WTC11 (cell line): ENCODE measurements around the gene TUBGCP3. TPM values are rescaled to one million over a fixed set of nuclear protein-coding genes. Genes with fewer than 3 reads are reported as not detected.

Experiments
- ATAC-seq: fragments of 200-7000 bp; cut with Tn5 transposase; 2 replicates; pipeline ENCODE4 v1.10.0; 2021; ENCODE audit warnings: mild to moderate bottlenecking, moderate library complexity
- CTCF ChIA-PET: fragments of 300-600 bp; sonication (Branson Sonifier 250); formaldehyde crosslinking; loops from one replicate; lab custom pipeline; 2021; ENCODE audit warnings: antibody characterized with exemption; lab: Charles Lee
- POLR2A ChIA-PET: fragments of 350-600 bp; sonication (Branson Sonifier 250); formaldehyde crosslinking; loops from one replicate; lab custom pipeline; 2021; ENCODE audit warnings: antibody characterized with exemption; lab: Charles Lee
- DNase-seq: peaks from one replicate; pipeline ENCODE4 v3.0.0; 2021; ENCODE audit warnings: low spot score
- H3K27ac Mint-ChIP-seq: 2 replicates; pipeline ENCODE4 v1.8.0; 2021; ENCODE audit warnings: mixed read lengths
- H3K27me3 Mint-ChIP-seq: 2 replicates; pipeline ENCODE4 v1.8.0; 2021; ENCODE audit warnings: low read depth, mild to moderate bottlenecking, moderate library complexity, mixed read lengths
- H3K36me3 Mint-ChIP-seq: 2 replicates; pipeline ENCODE4 v1.8.0; 2021; ENCODE audit warnings: mixed read lengths
- H3K4me1 Mint-ChIP-seq: 2 replicates; pipeline ENCODE4 v1.8.0; 2022; ENCODE audit warnings: mixed read lengths
- H3K4me3 Mint-ChIP-seq: 2 replicates; pipeline ENCODE4 v1.8.0; 2021; ENCODE audit warnings: mild to moderate bottlenecking, moderate library complexity, mixed read lengths
- H3K9me3 Mint-ChIP-seq: 2 replicates; pipeline ENCODE4 v1.8.0; 2021; ENCODE audit warnings: mixed read lengths
- AFF4 ChIP-seq: sonication (generic); formaldehyde crosslinking; IDR thresholded peaks from 2 replicates; pipeline ENCODE4 v1.8.1; 2023; ENCODE audit warnings: mild to moderate bottlenecking, missing genetic modification reagents, borderline replicate concordance
- AR ChIP-seq: fragments of 250-450 bp; sonication (Bioruptor Pico); IDR thresholded peaks from 2 replicates; pipeline ENCODE4 v1.9.0; 2021; ENCODE audit warnings: mild to moderate bottlenecking
- CBFB ChIP-seq: sonication (generic); formaldehyde crosslinking; IDR thresholded peaks from 2 replicates; pipeline ENCODE4 v1.8.1; 2022; ENCODE audit warnings: mild to moderate bottlenecking, low read depth, missing genetic modification reagents
- EMX1 ChIP-seq: fragments of 250-450 bp; sonication (Bioruptor Pico); IDR thresholded peaks from 2 replicates; pipeline ENCODE4 v1.8.0; 2021; ENCODE audit warnings: mild to moderate bottlenecking
- ESRRA ChIP-seq: sonication (generic); formaldehyde crosslinking; IDR thresholded peaks from 2 replicates; pipeline ENCODE4 v1.8.1; 2022; ENCODE audit warnings: mild to moderate bottlenecking, missing genetic modification reagents, borderline replicate concordance
- FOXK1 ChIP-seq: sonication (generic); formaldehyde crosslinking; IDR thresholded peaks from 2 replicates; pipeline ENCODE4 v1.8.0; 2022; ENCODE audit warnings: mild to moderate bottlenecking, moderate library complexity, missing genetic modification reagents
- GRHL2 ChIP-seq: fragments of 250-450 bp; sonication (Bioruptor Pico); IDR thresholded peaks from 2 replicates; pipeline ENCODE4 v1.8.0; 2022; ENCODE audit warnings: mild to moderate bottlenecking, moderate library complexity; ENCODE audit not compliant: insufficient replicate concordance, severe bottlenecking
- IRF2 ChIP-seq: sonication (generic); formaldehyde crosslinking; IDR thresholded peaks from 2 replicates; pipeline ENCODE4 v1.8.0; 2022; ENCODE audit warnings: low read depth, missing genetic modification reagents, borderline replicate concordance
- MAX ChIP-seq: sonication (generic); formaldehyde crosslinking; IDR thresholded peaks from 2 replicates; pipeline ENCODE4 v1.8.0; 2022; ENCODE audit warnings: mild to moderate bottlenecking, missing genetic modification reagents
- NFATC4 ChIP-seq: fragments of 250-450 bp; sonication (Bioruptor Pico); IDR thresholded peaks from 2 replicates; pipeline ENCODE4 v1.9.0; 2021; ENCODE audit warnings: mild to moderate bottlenecking
- NR1H2 ChIP-seq: sonication (generic); formaldehyde crosslinking; IDR thresholded peaks from 2 replicates; pipeline ENCODE4 v1.9.0; 2021; ENCODE audit warnings: mild to moderate bottlenecking, moderate library complexity, missing genetic modification reagents
- PREB ChIP-seq: sonication (generic); formaldehyde crosslinking; IDR thresholded peaks from 2 replicates; pipeline ENCODE4 v1.8.1; 2022; ENCODE audit warnings: mild to moderate bottlenecking, missing genetic modification reagents, moderate library complexity, borderline replicate concordance
- SMAD4 ChIP-seq: sonication (generic); formaldehyde crosslinking; IDR thresholded peaks from 2 replicates; pipeline ENCODE4 v1.8.0; 2022; ENCODE audit warnings: mild to moderate bottlenecking, missing genetic modification reagents
- TEAD4 ChIP-seq: sonication (generic); formaldehyde crosslinking; IDR thresholded peaks from 2 replicates; pipeline ENCODE4 v1.8.0; 2022; ENCODE audit warnings: mild to moderate bottlenecking, missing genetic modification reagents
- ZNF512 ChIP-seq: sonication (generic); formaldehyde crosslinking; IDR thresholded peaks from 2 replicates; pipeline ENCODE4 v1.8.1; 2022; ENCODE audit warnings: missing genetic modification reagents, borderline replicate concordance
- total RNA-seq: library from RNA; stranded (reverse); gene quantifications from 3 replicates; pipeline ENCODE4 v1.2.3, GENCODE V29; 2021

Gene TUBGCP3
- total RNA-seq, 1 experiment from 2014 or later: 29.9 TPM

GRCh38 chr13:112477070-112477619, 110.8 kb downstream of the TUBGCP3 start:
- ChIA-PET POLR2A (no interaction called here), CTCF (no interaction called here)
- Mint-ChIP-seq H3K4me3 (no peak overlapping the region), H3K4me1 (no peaks in the 10 kb centered on the region), H3K36me3 (no peaks in the 10 kb centered on the region), H3K27ac (no peak overlapping the region), H3K9me3 (peaks cover 5% of the 10 kb centered on the region), H3K27me3 (no peaks in the 10 kb centered on the region)
- TF ChIP-seq MAX (no peak), ESRRA (no peak), NFATC4 (CRISPR knock-in tag) (no peak), NR1H2 (CRISPR knock-in tag) (no peak), TEAD4 (no peak), SMAD4 (CRISPR knock-in tag) (no peak), GRHL2 (CRISPR knock-in tag) (no peak), AFF4 (CRISPR knock-in tag) (no peak), EMX1 (no peak)
- no peak for DNase-seq
- ATAC-seq: no peak

GRCh38 chr13:112475889-112476288, 112.1 kb downstream of the TUBGCP3 start:
- no peak for ATAC-seq
- Mint-ChIP-seq H3K4me1 (no peaks in the 10 kb centered on the region), H3K9me3 (no peaks in the 10 kb centered on the region; the same call in 1 of the 2 replicates), H3K27me3 (no peaks in the 10 kb centered on the region), H3K27ac (no peak overlapping the region), H3K4me3 (no peak overlapping the region), H3K36me3 (no peaks in the 10 kb centered on the region)
- ChIA-PET CTCF (no interaction called here), POLR2A (no interaction called here)
- TF ChIP-seq PREB (CRISPR knock-in tag): no peak
- no peak for TF ChIP-seq ZNF512
- TF ChIP-seq MAX: no peak
- no peak for TF ChIP-seq CBFB (CRISPR knock-in tag)
- TF ChIP-seq IRF2 (CRISPR knock-in tag): no peak
- no peak for TF ChIP-seq AR (CRISPR knock-in tag)
- TF ChIP-seq FOXK1: no peak
- DNase-seq: no peak
